ENCODE measurements around the gene RPL15. TPM values are rescaled to one million over a fixed set of nuclear protein-coding genes. Genes with fewer than 3 reads are reported as not detected.

Gene RPL15
- polyA plus RNA-seq, 2 of the 4 experiments (the other 2 are of a cell fraction), result 2,178 to 2,933 TPM

- CTCF ChIA-PET, result interaction anchor here (1.3 to 2.0 kb wide), 2 partner anchors 16 to 98 kb away, joined by 3 to 8 read pairs; no protein-coding TSS in a partner anchor
- POLR2A ChIA-PET, result no interaction called here
- Histone ChIP-seq H3K4me1 (peaks cover 43% of the 10 kb centered on the region), H3K4me3 (no peak overlapping the region), H3K4me2 (no peak overlapping the region), H3K9me3 (no peaks in the 10 kb centered on the region), H3K27ac (no peak overlapping the region)
- FAIRE-seq (no peak), DNase-seq (ENCODE audit: low read depth in 1 of 2, low spot score in 1 of 2) (no peak), ATAC-seq (no peak)
- WGBS (ENCODE audit: missing lambda C conversion rate), result 96% methylated on average over 3 of the region's 3 CpGs
- TF ChIP-seq RFX5 (IDR thresholded peaks at IDR 0.05), result no peak
- TF ChIP-seq ESRRA (IDR thresholded peaks at IDR 0.05; ENCODE audit: borderline replicate concordance, low read length), result no peak
- TF ChIP-seq HEYL (CRISPR knock-in tag; IDR thresholded peaks at IDR 0.05), result no peak
- no peak for TF ChIP-seq BCL3 (IDR thresholded peaks at IDR 0.05)
- no peak for TF ChIP-seq PBX3 (IDR thresholded peaks at IDR 0.05)
- TF ChIP-seq FOXS1 (CRISPR knock-in tag; IDR thresholded peaks at IDR 0.05), result no peak
- TF ChIP-seq SMC3 (IDR thresholded peaks at IDR 0.05), result no peak
- no peak for TF ChIP-seq HDAC2 (IDR thresholded peaks at IDR 0.05)
- TF ChIP-seq HOXB5 (CRISPR knock-in tag; IDR thresholded peaks at IDR 0.05), result no peak
- no peak for TF ChIP-seq REST (IDR thresholded peaks at IDR 0.05)
- no peak for TF ChIP-seq EP300 (IDR thresholded peaks at IDR 0.05)
- TF ChIP-seq MYC (IDR thresholded peaks at IDR 0.05; ENCODE audit: borderline replicate concordance, low read length), result no peak
- TF ChIP-seq TP53 (CRISPR knock-in tag; IDR thresholded peaks at IDR 0.05), result no peak
- no peak for TF ChIP-seq HES2 (IDR thresholded peaks at IDR 0.05)
- TF ChIP-seq NR3C1 (IDR thresholded peaks at IDR 0.05), result no peak
- no peak for TF ChIP-seq USF2 (IDR thresholded peaks at IDR 0.05)
- TF ChIP-seq MAX (IDR thresholded peaks at IDR 0.05), result no peak
- no peak for TF ChIP-seq FOSB (CRISPR knock-in tag; IDR thresholded peaks at IDR 0.05)
These were observed 44.6 kb upstream of the RPL15 start for GRCh38 chr3:23872330-23872729.

- WGBS (ENCODE audit: missing lambda C conversion rate), result 91% methylated on average over 2 of the region's 2 CpGs
- Histone ChIP-seq H3K27ac (no peak overlapping the region), H3K4me1 (peaks cover 45% of the 10 kb centered on the region), H3K4me3 (no peak overlapping the region), H3K9me3 (no peaks in the 10 kb centered on the region), H3K4me2 (peak overlapping the region; percentile 1; the same call in 1 of the 3 replicates)
- DNase-seq (ENCODE audit: low read depth in 1 of 2, low spot score in 1 of 2) (no peak), ATAC-seq (peak; percentile 12 to 29; a peak in 2 of 6 replicates), FAIRE-seq (no peak)
- ChIA-PET POLR2A (interaction anchor here (1.1 kb wide), 1 partner anchor 43 kb away, joined by 4 read pairs; the partner anchor contains the start of genes NKIRAS1 and RPL15), CTCF (interaction anchor here (0.6 to 2.0 kb wide), 5 partner anchors 12 to 62 kb away, joined by 3 to 8 read pairs (median 3); no protein-coding TSS in a partner anchor)
- TF ChIP-seq ZSCAN20 (CRISPR knock-in tag; IDR thresholded peaks at IDR 0.05), result no peak
- TF ChIP-seq KDM5A (IDR thresholded peaks at IDR 0.05), result no peak
- TF ChIP-seq FOSB (CRISPR knock-in tag; IDR thresholded peaks at IDR 0.05), result no peak
- no peak for TF ChIP-seq GATA3 (IDR thresholded peaks at IDR 0.05; ENCODE audit: borderline replicate concordance)
- no peak for TF ChIP-seq POLR2A (IDR thresholded peaks at IDR 0.05; ENCODE audit: low read length)
- no peak for TF ChIP-seq ZNF302 (CRISPR knock-in tag; IDR thresholded peaks at IDR 0.05)
- TF ChIP-seq USF2 (IDR thresholded peaks at IDR 0.05), result no peak
- no peak for TF ChIP-seq ZFP36 (IDR thresholded peaks at IDR 0.05; ENCODE audit: borderline replicate concordance, partially characterized antibody)
- no peak for TF ChIP-seq HMGXB4 (CRISPR knock-in tag; IDR thresholded peaks at IDR 0.05; ENCODE audit: borderline replicate concordance)
- TF ChIP-seq EHMT2 (IDR thresholded peaks at IDR 0.05; ENCODE audit: low read depth), result no peak
- TF ChIP-seq BCL3 (IDR thresholded peaks at IDR 0.05), result no peak
- TF ChIP-seq NR3C1 (IDR thresholded peaks at IDR 0.05), result no peak
- TF ChIP-seq CBX8 (IDR thresholded peaks at IDR 0.05), result no peak
These were observed 43.0 kb upstream of the RPL15 start for GRCh38 chr3:23873941-23874340.
